Body of pancreas (tissue), 4 donors: Measurements from ENCODE around the gene GNE. TPM values are rescaled to one million over a fixed set of nuclear protein-coding genes. Genes with fewer than 3 reads are reported as not detected.

Experiments
- ATAC-seq: fragments of 150-250 bp; one replicate; pipeline ENCODE4 v1.9.1; 2016
- DNase-seq, 4 donors: peaks; one replicate each; pipeline ENCODE4 v3.0.0-alpha.2; 2019
- H3K27ac ChIP-seq, 4 donors: fragments of 200-600 bp; sonication (generic); 1 replicate in 3 of 4; 2 replicates in 1 of 4; pipeline versions ENCODE4 v1.5.1 to v1.6.1; 2016 to 2019; ENCODE audit warnings: mild to moderate bottlenecking in 1 of 4, mixed read lengths in 1 of 4, moderate library complexity in 1 of 4
- H3K27me3 ChIP-seq, 2 donors: fragments of 200-600 bp; sonication (generic); one replicate each; pipeline ENCODE4 v1.6.0; 2016; ENCODE audit warnings: mild to moderate bottlenecking in 1 of 2
- H3K36me3 ChIP-seq, 2 donors: fragments of 200-600 bp; sonication (generic); replicated peaks in 1 of 2; 2 replicates each; pipeline ENCODE4 v1.5.1; 2016; ENCODE audit warnings: low read depth in 2 of 2; ENCODE audit not compliant: insufficient read depth in 1 of 2
- H3K4me1 ChIP-seq: fragments of 200-600 bp; sonication (generic); one replicate; pipeline ENCODE4 v1.6.0; 2016
- H3K4me3 ChIP-seq, 2 donors: fragments of 200-600 bp; sonication (generic); 1 replicate in 1 of 2; 2 replicates in 1 of 2; pipeline ENCODE4 v1.5.1; 2016 to 2019
- H3K9me3 ChIP-seq, 3 donors: fragments of 200-600 bp; sonication (generic); 1 replicate in 2 of 3; 2 replicates in 1 of 3; pipeline ENCODE4 v1.5.1; 2016
- POLR2A ChIP-seq, 3 donors: fragments of 450-650 bp; IDR thresholded peaks; one replicate each; pipeline ENCODE4 v1.6.1; 2016; ENCODE audit warnings: antibody characterized with exemption in 3 of 3, mild to moderate bottlenecking in 2 of 3
- WGBS, 2 donors: methylation state at CpG; one replicate each; pipeline ENCODE4 v1.1.5; 2017; 5-methylcytosine and 5-hydroxymethylcytosine counted together
- intact Hi-C: fragments of 100-400 bp; cut with DNase I; formaldehyde crosslinking; loops from one replicate; pipeline ENCODE4 v1.15.1; 2023
- total RNA-seq, 2 donors: library from RNA; depleted of rRNA; stranded (reverse); fragments of >200 nt; gene quantifications; one replicate each; pipeline ENCODE4 v1.1.0, GENCODE V29; 2016
- TF ChIP-seq, protein P1 (sequence below), 7 experiments: fragments of 450-650 bp in 4 of 7; fragments of 200-600 bp in 3 of 7; sonication (generic) in 3 of 7; IDR thresholded peaks; one replicate each; pipeline ENCODE4 v1.5.1; 2016 to 2019; ENCODE audit warnings: antibody characterized with exemption in 7 of 7

The GNE gene
- total RNA-seq, 2 donors from 2014 or later: 7.3 to 15.8 TPM

DNA sequence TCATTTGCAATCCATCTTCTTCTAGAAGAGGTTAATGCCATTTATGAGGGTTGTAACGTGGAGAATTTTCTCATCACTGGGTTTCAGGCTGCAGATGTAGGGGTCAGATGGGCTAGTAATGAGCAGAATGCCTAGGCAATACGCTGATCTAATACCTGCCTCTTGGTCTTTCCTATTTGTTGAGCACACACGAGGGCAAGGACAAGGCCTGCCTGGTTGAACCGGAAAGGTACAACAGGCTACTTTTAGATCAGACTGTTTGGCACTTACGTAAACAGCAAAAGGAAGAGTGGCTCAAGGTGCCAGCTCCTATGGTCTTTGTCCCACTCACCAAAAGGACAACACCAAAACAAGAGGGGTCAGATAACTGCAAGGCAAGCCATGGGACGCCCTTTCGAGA lies 24.0 kb upstream of the GNE start:
- no peak for ATAC-seq
- 71 to 74% methylated on average over 7 of the region's 7 CpGs for WGBS, 2 donors
- no peaks in the 10 kb centered on the region for H3K4me1 ChIP-seq
- no peaks in the 10 kb centered on the region for H3K36me3 ChIP-seq
- H3K27me3 ChIP-seq: no peaks in the 10 kb centered on the region
- H3K27ac ChIP-seq: no peak overlapping the region
- H3K9me3 ChIP-seq: no peaks in the 10 kb centered on the region
- no peak for DNase-seq
- intact Hi-C loops: no loop called here
- no peak overlapping the region for H3K4me3 ChIP-seq
- TF ChIP-seq POLR2A (IDR thresholded peaks at IDR 0.05): no peak
- TF ChIP-seq, protein P1, sequence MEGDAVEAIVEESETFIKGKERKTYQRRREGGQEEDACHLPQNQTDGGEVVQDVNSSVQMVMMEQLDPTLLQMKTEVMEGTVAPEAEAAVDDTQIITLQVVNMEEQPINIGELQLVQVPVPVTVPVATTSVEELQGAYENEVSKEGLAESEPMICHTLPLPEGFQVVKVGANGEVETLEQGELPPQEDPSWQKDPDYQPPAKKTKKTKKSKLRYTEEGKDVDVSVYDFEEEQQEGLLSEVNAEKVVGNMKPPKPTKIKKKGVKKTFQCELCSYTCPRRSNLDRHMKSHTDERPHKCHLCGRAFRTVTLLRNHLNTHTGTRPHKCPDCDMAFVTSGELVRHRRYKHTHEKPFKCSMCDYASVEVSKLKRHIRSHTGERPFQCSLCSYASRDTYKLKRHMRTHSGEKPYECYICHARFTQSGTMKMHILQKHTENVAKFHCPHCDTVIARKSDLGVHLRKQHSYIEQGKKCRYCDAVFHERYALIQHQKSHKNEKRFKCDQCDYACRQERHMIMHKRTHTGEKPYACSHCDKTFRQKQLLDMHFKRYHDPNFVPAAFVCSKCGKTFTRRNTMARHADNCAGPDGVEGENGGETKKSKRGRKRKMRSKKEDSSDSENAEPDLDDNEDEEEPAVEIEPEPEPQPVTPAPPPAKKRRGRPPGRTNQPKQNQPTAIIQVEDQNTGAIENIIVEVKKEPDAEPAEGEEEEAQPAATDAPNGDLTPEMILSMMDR (IDR thresholded peaks at IDR 0.05): no peak

DNA sequence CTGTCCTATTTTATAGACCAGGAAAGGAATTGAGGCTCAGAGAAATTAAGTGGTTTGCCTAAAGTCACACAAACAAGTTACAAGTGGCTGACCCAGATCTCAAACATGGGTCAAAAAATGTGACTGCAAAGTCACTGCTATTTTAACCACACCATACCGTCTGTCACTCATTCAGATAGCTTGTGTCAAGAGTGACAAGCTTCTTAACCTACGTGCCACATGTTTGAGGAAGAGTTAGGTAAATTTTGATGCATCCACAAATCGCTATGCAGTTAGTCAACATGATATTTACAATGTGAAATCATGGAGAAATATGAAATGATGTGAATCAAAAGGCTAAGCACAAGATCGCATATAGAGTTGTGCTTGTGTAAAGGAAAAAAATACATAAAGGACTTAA lies 22.7 kb upstream of the GNE start:
- H3K4me1 ChIP-seq: no peaks in the 10 kb centered on the region
- intact Hi-C loops: no loop called here
- H3K36me3 ChIP-seq: no peaks in the 10 kb centered on the region
- H3K27me3 ChIP-seq: no peaks in the 10 kb centered on the region
- no peak for TF ChIP-seq POLR2A (IDR thresholded peaks at IDR 0.05)
- TF ChIP-seq, protein P1 (IDR thresholded peaks at IDR 0.05): no peak
- 80 to 84% methylated on average over 4 of the region's 4 CpGs for WGBS, 2 donors
- H3K27ac ChIP-seq: no peak overlapping the region
- no peak for DNase-seq
- no peak for ATAC-seq
- no peak overlapping the region for H3K4me3 ChIP-seq
- H3K9me3 ChIP-seq: no peaks in the 10 kb centered on the region

DNA sequence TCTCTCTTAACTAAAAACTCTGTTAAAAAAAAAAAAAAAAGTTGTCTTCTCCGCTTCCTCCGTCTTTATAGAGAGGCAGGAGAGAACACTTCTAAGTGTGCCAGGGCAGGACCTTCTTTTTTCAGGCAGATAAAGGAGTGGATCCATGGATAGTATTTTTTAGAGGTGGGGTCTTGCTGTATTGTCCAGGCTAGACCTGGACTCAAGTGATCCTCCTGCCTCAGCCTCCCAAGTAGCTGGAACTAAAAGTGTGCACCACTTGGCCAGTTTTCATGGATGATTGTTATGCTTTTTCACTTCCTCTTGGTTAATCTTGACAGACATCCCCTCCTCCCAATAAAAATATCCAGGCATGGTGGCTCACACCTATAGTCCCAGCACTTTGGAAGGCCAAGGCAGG lies 20.0 kb upstream of the GNE start:
- WGBS, 2 donors: 93 to 95% methylated on average over 2 of the region's 2 CpGs
- no peak for ATAC-seq
- Histone ChIP-seq H3K27me3 (no peaks in the 10 kb centered on the region), H3K4me3 (no peak overlapping the region), H3K9me3 (no peaks in the 10 kb centered on the region), H3K36me3 (no peaks in the 10 kb centered on the region), H3K27ac (no peak overlapping the region), H3K4me1 (no peaks in the 10 kb centered on the region)
- no peak for TF ChIP-seq POLR2A (IDR thresholded peaks at IDR 0.05)
- TF ChIP-seq, protein P1 (IDR thresholded peaks at IDR 0.05): no peak
- intact Hi-C loops: no loop called here
- DNase-seq: no peak

DNA sequence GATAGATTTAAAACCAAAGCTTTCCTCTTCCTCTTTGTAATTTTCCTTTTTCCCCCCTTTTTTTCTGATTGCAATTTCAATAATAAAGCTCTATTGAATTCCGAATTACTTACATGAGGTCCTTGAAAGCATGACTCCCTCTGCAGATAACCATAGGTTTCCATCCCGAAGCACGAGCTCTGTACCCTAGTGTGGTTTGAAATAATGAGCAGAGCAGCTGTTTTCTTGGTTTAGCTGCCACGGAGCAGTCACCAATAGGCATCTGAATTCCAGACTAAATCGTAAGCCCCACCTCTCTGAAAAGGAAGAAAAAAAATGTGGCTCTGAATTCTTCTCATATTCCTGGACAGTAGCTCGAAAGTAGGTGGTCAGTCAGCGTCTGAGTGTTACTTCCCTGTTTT lies 18.5 kb upstream of the GNE start:
- 41 to 46% methylated on average over 7 of the region's 7 CpGs for WGBS, 2 donors
- Histone ChIP-seq H3K4me3 (no peak overlapping the region), H3K4me1 (no peaks in the 10 kb centered on the region), H3K27me3 (no peaks in the 10 kb centered on the region), H3K27ac (peak overlapping the region in 3 of 4 donors; percentile 37 to 59 (median 38)), H3K9me3 (no peaks in the 10 kb centered on the region), H3K36me3 (no peaks in the 10 kb centered on the region)
- intact Hi-C loops: no loop called here
- TF ChIP-seq POLR2A (IDR thresholded peaks at IDR 0.05): peak in 2 of 3 donors; percentile 20 to 42
- TF ChIP-seq, protein P1 (IDR thresholded peaks at IDR 0.05): no peak
- peak in 3 of 4 donors; percentile 12 to 22 (median 20) for DNase-seq
- peak; percentile 74 for ATAC-seq

DNA sequence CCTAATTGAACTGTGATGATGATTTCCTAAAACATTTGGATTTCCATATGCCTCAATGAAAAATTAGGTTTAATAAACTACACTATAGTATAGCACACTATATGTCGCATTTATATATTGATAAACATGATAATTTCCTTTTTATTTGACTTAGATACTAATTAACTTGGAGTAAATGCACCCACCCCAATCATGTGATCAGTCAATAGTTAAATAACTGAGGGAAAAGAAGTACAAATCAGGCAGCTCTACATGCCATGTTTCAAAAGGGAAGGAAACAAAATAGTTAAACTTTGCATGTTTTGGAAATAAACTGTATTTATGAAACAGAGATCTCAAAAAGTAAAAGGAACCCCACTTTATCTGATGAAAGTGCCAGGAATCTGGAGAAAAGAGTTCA lies 18.0 kb upstream of the GNE start:
- intact Hi-C loops: no loop called here

More for the DNA sequence above, 18.0 kb upstream of the GNE start:
- H3K36me3 ChIP-seq: no peaks in the 10 kb centered on the region
- DNase-seq (no peak), ATAC-seq (no peak)
- no peaks in the 10 kb centered on the region for H3K4me1 ChIP-seq
- H3K4me3 ChIP-seq: no peak overlapping the region
- H3K9me3 ChIP-seq: no peaks in the 10 kb centered on the region
- no peaks in the 10 kb centered on the region for H3K27me3 ChIP-seq
- 25 to 33% methylated on average over 1 of the region's 1 CpG for WGBS, 2 donors
- H3K27ac ChIP-seq: peak overlapping the region in 3 of 4 donors; percentile 37 to 59 (median 38)
- TF ChIP-seq, protein P1 (IDR thresholded peaks at IDR 0.05): no peak
- TF ChIP-seq POLR2A (IDR thresholded peaks at IDR 0.05): no peak
